GM12878 (cell line): ENCODE results near the gene ABCA7. TPM values are rescaled to one million over a fixed set of nuclear protein-coding genes. Genes with fewer than 3 reads are reported as not detected.

Experiments
- ATAC-seq: fragments of 200-7000 bp; cut with Tn5 transposase; 3 replicates; pipeline ENCODE4 v1.9.1; 2020; ENCODE audit warnings: mild to moderate bottlenecking, moderate library complexity
- BruUV-seq: library from RNA; stranded (reverse); fragments of 400-500 nt; replicated peaks from 2 replicates; lab custom pipeline; 2021; lab: Mats Ljungman, UMichigan
- CTCF ChIA-PET: fragments of 300-600 bp; sonication (Branson Sonifier 250); formaldehyde crosslinking; extraction: SDS; loops from one replicate; lab custom pipeline; 2021; ENCODE audit warnings: inconsistent platforms; lab: Yijun Ruan, JAX
- POLR2A ChIA-PET: fragments of 350-600 bp; formaldehyde crosslinking; extraction: SDS; loops from one replicate; lab custom pipeline; 2021; ENCODE audit warnings: inconsistent platforms; lab: Charles Lee
- RAD21 ChIA-PET: fragments of 300-600 bp; sonication (Branson Sonifier 250); formaldehyde crosslinking; loops from one replicate; lab custom pipeline; 2023; ENCODE audit warnings: antibody characterized with exemption; ENCODE audit not compliant: unreplicated experiment; lab: Charles Lee
- SMC1A ChIA-PET: fragments of 300-600 bp; sonication (Branson Sonifier 250); formaldehyde crosslinking; loops from one replicate; lab custom pipeline; 2023; ENCODE audit not compliant: unreplicated experiment, uncharacterized antibody; lab: Charles Lee
- DNase-seq: peaks from one replicate; pipeline ENCODE4 v3.0.0-alpha.2; 2011; ENCODE audit warnings: low read depth, low spot score
- FAIRE-seq: peaks from 3 replicates; lab custom pipeline; 2011; peaks lifted over from hg19 to GRCh38; lab: Jason Lieb, UNC
- H2AFZ ChIP-seq: 2 replicates; pipeline ENCODE4 v1.6.0; 2011; ENCODE audit warnings: low read depth, low read length, control low read depth; ENCODE audit not compliant: control insufficient read depth
- H3K27ac ChIP-seq: 2 replicates; pipeline ENCODE4 v1.5.1; 2011; ENCODE audit warnings: control low read depth; ENCODE audit not compliant: control insufficient read depth, insufficient read depth
- H3K27me3 ChIP-seq, 2 experiments: replicated peaks in 1 of 2; 2 replicates each; pipeline versions ENCODE4 v1.6.0 to v1.6.1; 2011; ENCODE audit warnings: low read length in 1 of 2; ENCODE audit not compliant: control insufficient read depth in 2 of 2, insufficient read depth in 2 of 2
- H3K36me3 ChIP-seq, 2 experiments: 2 replicates each; pipeline ENCODE4 v1.5.1; 2011; ENCODE audit warnings: low read length in 1 of 2; ENCODE audit not compliant: control insufficient read depth in 2 of 2, insufficient read depth in 2 of 2
- H3K4me1 ChIP-seq: 2 replicates; pipeline ENCODE4 v1.6.1; 2011; ENCODE audit warnings: mild to moderate bottlenecking, low read length, moderate library complexity, mixed read lengths; ENCODE audit not compliant: control insufficient read depth, insufficient read depth
- H3K4me2 ChIP-seq: 2 replicates; pipeline ENCODE4 v1.6.0; 2011; ENCODE audit warnings: control low read depth; ENCODE audit not compliant: control insufficient read depth, insufficient read depth
- H3K4me3 ChIP-seq: fragments of 200-600 bp; sonication (generic); 2 replicates; pipeline ENCODE4 v1.5.1; 2016
- H3K79me2 ChIP-seq: 2 replicates; pipeline ENCODE4 v1.6.0; 2011; ENCODE audit warnings: low read length; ENCODE audit not compliant: control insufficient read depth, insufficient read depth
- H3K9ac ChIP-seq: 2 replicates; pipeline ENCODE4 v1.8.0; 2011; ENCODE audit warnings: low read length, control low read depth, mixed read lengths; ENCODE audit not compliant: control insufficient read depth, insufficient read depth
- H3K9me3 ChIP-seq: replicated peaks from 3 replicates; pipeline ENCODE4 v1.5.1; 2011; ENCODE audit warnings: mild to moderate bottlenecking, low read length; ENCODE audit not compliant: control insufficient read depth, insufficient read depth
- H4K20me1 ChIP-seq: 2 replicates; pipeline ENCODE4 v1.6.0; 2011; ENCODE audit not compliant: control insufficient read depth, insufficient read depth
- BRCA1 ChIP-seq: IDR thresholded peaks from 2 replicates; pipeline ENCODE4 v1.6.1; 2011; ENCODE audit warnings: low read depth, low read length, improper control_type of control experiment
- E4F1 ChIP-seq: fragments of 450-650 bp; IDR thresholded peaks from 2 replicates; pipeline ENCODE4 v1.6.1; 2018; ENCODE audit warnings: borderline replicate concordance, mild to moderate bottlenecking; ENCODE audit not compliant: partially characterized antibody
- EP300 ChIP-seq, 2 experiments: fragments of 150-350 bp in 1 of 2; IDR thresholded peaks; 2 replicates each; pipeline ENCODE4 v1.6.1; 2011 to 2012; ENCODE audit warnings: low read depth in 2 of 2, low read length in 2 of 2, borderline replicate concordance in 1 of 2, improper control_type of control experiment in 1 of 2, inconsistent platforms in 1 of 2; ENCODE audit not compliant: control insufficient read depth in 1 of 2
- ETV6 ChIP-seq, 2 experiments: fragments of 450-650 bp in 1 of 2; IDR thresholded peaks in 1 of 2; conservative IDR thresholded peaks in 1 of 2; 2 replicates each; pipeline ENCODE4 v1.6.1; 2014; ENCODE audit warnings: antibody characterized with exemption in 1 of 2, borderline replicate concordance in 1 of 2, low read depth in 1 of 2, mild to moderate bottlenecking in 1 of 2, moderate library complexity in 1 of 2
- HCFC1 ChIP-seq: fragments of 150-350 bp; IDR thresholded peaks from 2 replicates; pipeline ENCODE4 v1.6.1; 2014; ENCODE audit warnings: low read length
- IKZF2 ChIP-seq, 2 experiments: fragments of 450-650 bp; IDR thresholded peaks; 2 replicates each; pipeline ENCODE4 v1.6.1; 2017; ENCODE audit warnings: mild to moderate bottlenecking in 2 of 2, moderate library complexity in 2 of 2
- KLF5 ChIP-seq: fragments of 450-650 bp; IDR thresholded peaks from 2 replicates; pipeline ENCODE4 v1.6.1; 2014; ENCODE audit warnings: mild to moderate bottlenecking; ENCODE audit not compliant: partially characterized antibody
- MTA3 ChIP-seq: IDR thresholded peaks from 2 replicates; pipeline ENCODE4 v1.6.1; 2012; ENCODE audit warnings: low read length, inconsistent platforms, borderline replicate concordance
- NFYB ChIP-seq: IDR thresholded peaks from 2 replicates; pipeline ENCODE4 v1.6.1; 2011; ENCODE audit warnings: low read depth, mild to moderate bottlenecking, low read length, improper control_type of control experiment, moderate library complexity; ENCODE audit not compliant: insufficient read depth
- RAD21 ChIP-seq: IDR thresholded peaks from 2 replicates; pipeline ENCODE4 v1.6.1; 2011; ENCODE audit warnings: mild to moderate bottlenecking, low read depth, low read length, moderate library complexity; ENCODE audit not compliant: insufficient read depth
- SPI1 ChIP-seq: IDR thresholded peaks from 2 replicates; pipeline ENCODE4 v1.6.1; 2011; ENCODE audit warnings: low read depth, mild to moderate bottlenecking, low read length, moderate library complexity, borderline replicate concordance; ENCODE audit not compliant: insufficient read depth
- USF1 ChIP-seq: IDR thresholded peaks from 2 replicates; pipeline ENCODE4 v1.6.1; 2011; ENCODE audit warnings: borderline replicate concordance, low read depth, mild to moderate bottlenecking, moderate library complexity, mixed read lengths, low read length; ENCODE audit not compliant: insufficient read depth; ENCODE audit errors: extremely low read length
- ZNF687 ChIP-seq: fragments of 450-650 bp; IDR thresholded peaks from 2 replicates; pipeline ENCODE4 v1.6.1; 2017; ENCODE audit warnings: mild to moderate bottlenecking, moderate library complexity
- WGBS: methylation state at CpG from one replicate; pipeline ENCODE4 v1.1.6; 2016; ENCODE audit warnings: low lambda C conversion rate; ENCODE audit not compliant: insufficient replicate concordance, insufficient coverage; ENCODE audit errors: missing lambda C conversion rate; 5-methylcytosine and 5-hydroxymethylcytosine counted together
- in situ Hi-C: fragments of 300-500 bp; cut with MboI; formaldehyde crosslinking; loops from 9 replicates; pipeline ENCODE4 v1.14.3; 2018; ENCODE audit warnings: mixed read lengths
- intact Hi-C: fragments of 100-400 bp; cut with micrococcal nuclease; formaldehyde crosslinking; loops from one replicate; pipeline ENCODE4 v1.14.2; 2022; ENCODE audit not compliant: unreplicated experiment
- polyA plus RNA-seq, 11 experiments: library from polyadenylated mRNA; depleted of rRNA in 4 of 11; unstranded in 6 of 11; stranded (reverse) in 5 of 11; fragments of >200 nt; fragmentation: Nextera tagmentation in 4 of 11; fragmentation: Illumina TruSeq in 1 of 11; extraction: Ambion mirVana in 4 of 11; extraction: Trizol in 1 of 11; gene quantifications; 1 replicate in 1 of 11; 2 replicates in 10 of 11; pipeline versions ENCODE4 v1.2.1 to v1.2.3, GENCODE V29; 2011 to 2016; ENCODE audit warnings: inconsistent platforms in 2 of 11, missing spikeins in 2 of 11, low read depth in 1 of 11
- total RNA-seq, 4 experiments: library from RNA; depleted of rRNA in 3 of 4; stranded (reverse); fragments of >200 nt in 3 of 4; fragmentation: Illumina TruSeq in 1 of 4; extraction: Trizol in 1 of 4; gene quantifications; 2 replicates each; pipeline versions ENCODE4 v1.2.1 to v1.2.3, GENCODE V29; 2013 to 2021

The ABCA7 gene
- total and polyA plus RNA-seq, 10 of the 15 experiments (the other 5 are each of a cell fraction or from before 2014, with no cell fraction given): 1.0 to 49.5 (median 14.8) TPM

- Histone ChIP-seq H4K20me1 (peaks cover 6% of the 10 kb centered on the region; the same call in 1 of the 2 replicates), H3K27ac (peak overlapping the region; percentile 65; the same call in 1 of the 2 replicates), H3K9me3 (no peaks in the 10 kb centered on the region), H3K27me3 (no peaks in the 10 kb centered on the region), H2AFZ (no peak overlapping the region), H3K4me3 (peak overlapping the region; percentile 83), H3K4me1 (peaks cover 32% of the 10 kb centered on the region), H3K79me2 (peaks cover 67% of the 10 kb centered on the region), H3K9ac (peak overlapping the region; percentile 68), H3K36me3 (peaks cover 3 to 12% of the 10 kb centered on the region in 2 experiments; a peak in 2 of 4 replicates), H3K4me2 (peak overlapping the region; percentile 48)
- no peak for DNase-seq
- TF ChIP-seq HCFC1: no peak
- no peak for TF ChIP-seq NFYB
- TF ChIP-seq ZNF687: no peak
- no peak for TF ChIP-seq ETV6 (conservative IDR thresholded peaks at IDR 0.05 in 1 of 2, IDR thresholded peaks at IDR 0.05 in 1 of 2; ENCODE audit: borderline replicate concordance in 1 of 2, low read depth in 1 of 2)
- no peak for TF ChIP-seq IKZF2 (IDR thresholded peaks at IDR 0.05)
- TF ChIP-seq KLF5: no peak
- no peak for TF ChIP-seq E4F1
- TF ChIP-seq SPI1: no peak
- no peak for TF ChIP-seq RAD21
- TF ChIP-seq EP300 (IDR thresholded peaks at IDR 0.05; ENCODE audit: borderline replicate concordance in 1 of 2, control insufficient read depth in 1 of 2, low read depth in 2 of 2, low read length in 2 of 2): no peak
- no peak for TF ChIP-seq BRCA1
- no peak for TF ChIP-seq USF1
- TF ChIP-seq MTA3: no peak
- POLR2A ChIA-PET: interaction anchor here (0.7 to 1.3 kb wide), 3 partner anchors 34 to 111 kb away, joined by 3 to 4 read pairs (median 3); partner anchors contain the start of gene WDR18
- intact Hi-C loops: no loop called here
- CTCF ChIA-PET: interaction anchor here (1.9 kb wide), 1 partner anchor 34 kb away, joined by 6 read pairs; the partner anchor contains the start of gene WDR18
- SMC1A ChIA-PET: interaction anchor here (2.0 kb wide), 1 partner anchor 34 kb away, joined by 8 read pairs; the partner anchor contains the start of gene WDR18
- no peak for FAIRE-seq
- 20% methylated on average over 5 of the region's 5 CpGs for WGBS
- in situ Hi-C loops: no loop called here
- BruUV-seq: TSS peak; percentile 60
- no peak for ATAC-seq
- RAD21 ChIA-PET: interaction anchor here (1.4 kb wide), 2 partner anchors 10 to 49 kb away, joined by 3 to 5 read pairs; partner anchors contain the start of gene ARHGAP45
Measured at GRCh38 chr19:1018393-1018792, 21.5 kb upstream of the ABCA7 start.
